HG02885 (cell line): ENCODE data around the gene BEND7.
"Not testable (repeated sequence)": the region's sequence is repeated elsewhere in the genome, so short reads cannot be mapped to it uniquely, and the experiment has no call there.

Experiments
- ATAC-seq: cut with Tn5 transposase; IDR thresholded peaks from one replicate; pipeline ENCODE4 v1.9.1; 2021; ENCODE audit warnings: mild to moderate bottlenecking; ENCODE audit not compliant: unreplicated experiment, poor library complexity

BEND7 gene

GRCh38 chr10:13483951-13484350, 44.9 kb downstream of the BEND7 start:
- no peak for ATAC-seq

- no peak for ATAC-seq
These were observed 45.7 kb downstream of the BEND7 start for GRCh38 chr10:13483073-13483472.

- ATAC-seq, result no peak
These were observed 47.1 kb downstream of the BEND7 start for GRCh38 chr10:13481690-13482089.

- no peak for ATAC-seq
These were observed 53.7 kb downstream of the BEND7 start for GRCh38 chr10:13475124-13475523.

GRCh38 chr10:13473986-13474385, 54.8 kb downstream of the BEND7 start:
- no peak for ATAC-seq

GRCh38 chr10:13472359-13472758, 56.5 kb downstream of the BEND7 start:
- no peak for ATAC-seq

- ATAC-seq, result no peak
These were observed 58.5 kb downstream of the BEND7 start for GRCh38 chr10:13470270-13470669.

GRCh38 chr10:13462551-13462950, 66.3 kb downstream of the BEND7 start:
- ATAC-seq, result no peak

- ATAC-seq, result no peak
These were observed 70.2 kb downstream of the BEND7 start for GRCh38 chr10:13458687-13459012.

- ATAC-seq, result no peak
These were observed 70.7 kb downstream of the BEND7 start for GRCh38 chr10:13457958-13458686.

GRCh38 chr10:13453896-13454295, 74.9 kb downstream of the BEND7 start:
- ATAC-seq, result peak; percentile 58

- ATAC-seq, result no peak
These were observed 78.7 kb downstream of the BEND7 start for GRCh38 chr10:13450069-13450468.

- no peak for ATAC-seq
These were observed 79.5 kb downstream of the BEND7 start for GRCh38 chr10:13449296-13449695.

GRCh38 chr10:13448216-13448615, 80.6 kb downstream of the BEND7 start:
- no peak for ATAC-seq

- no peak for ATAC-seq
These were observed 83.0 kb downstream of the BEND7 start for GRCh38 chr10:13445656-13446400.

GRCh38 chr10:13441476-13441875, 87.3 kb downstream of the BEND7 start:
- no peak for ATAC-seq

GRCh38 chr10:13440185-13441061, 88.4 kb downstream of the BEND7 start:
- peak; percentile 85 for ATAC-seq

- no peak for ATAC-seq
These were observed 89.3 kb downstream of the BEND7 start for GRCh38 chr10:13439313-13440184.

- no peak for ATAC-seq
These were observed 91.7 kb downstream of the BEND7 start for GRCh38 chr10:13437026-13437555.

GRCh38 chr10:13427943-13428342, 100.9 kb downstream of the BEND7 start:
- ATAC-seq, result not testable (repeated sequence)
